Stomach smooth muscle (tissue), 2 donors: Measurements from ENCODE around the gene ZNRD2.

Source experiments
- H3K27ac ChIP-seq: one replicate; pipeline ENCODE4 v1.7.0; 2013; ENCODE audit warnings: mild to moderate bottlenecking, low read length, inconsistent platforms
- H3K27me3 ChIP-seq, 2 donors: one replicate each; pipeline ENCODE4 v1.7.0; 2013; ENCODE audit warnings: low read length in 2 of 2; ENCODE audit not compliant: insufficient read depth in 2 of 2, control insufficient read depth in 1 of 2
- H3K36me3 ChIP-seq, 2 donors: one replicate each; pipeline ENCODE4 v1.7.0; 2013; ENCODE audit warnings: low read length in 2 of 2; ENCODE audit not compliant: control insufficient read depth in 2 of 2, insufficient read depth in 2 of 2
- H3K4me1 ChIP-seq: one replicate; pipeline ENCODE4 v1.7.0; 2013; ENCODE audit warnings: low read length; ENCODE audit not compliant: control insufficient read depth, insufficient read depth
- H3K4me3 ChIP-seq, 2 donors: one replicate each; pipeline ENCODE4 v1.7.0; 2013; ENCODE audit warnings: low read length in 2 of 2
- H3K9ac ChIP-seq, 2 donors: one replicate each; pipeline ENCODE4 v1.7.0; 2013; ENCODE audit warnings: low read length in 2 of 2, mild to moderate bottlenecking in 1 of 2
- H3K9me3 ChIP-seq, 2 donors: one replicate each; pipeline ENCODE4 v1.7.0; 2013; ENCODE audit warnings: low read length in 2 of 2; ENCODE audit not compliant: control insufficient read depth in 2 of 2
- donor health status: healthy.
- donor health status: Pancreatic carcinoma.

ZNRD2 gene

GRCh38 chr11:65606876-65607613 lies 36.8 kb downstream of the ZNRD2 start:
- peak overlapping the region; percentile 36 to 85 for H3K9ac ChIP-seq
- peak overlapping the region; percentile 71 for H3K27ac ChIP-seq
- no peaks in the 10 kb centered on the region for H3K27me3 ChIP-seq
- no peaks in the 10 kb centered on the region for H3K9me3 ChIP-seq
- peaks cover 24 to 36% of the 10 kb centered on the region in 2 donors for H3K36me3 ChIP-seq
- peak overlapping the region; percentile 50 to 70 for H3K4me3 ChIP-seq
- H3K4me1 ChIP-seq, result peaks cover 48% of the 10 kb centered on the region

GRCh38 chr11:65607614-65608426 lies 37.5 kb downstream of the ZNRD2 start:
- peak overlapping the region; percentile 46 to 70 for H3K4me3 ChIP-seq
- H3K36me3 ChIP-seq, result peaks cover 30 to 38% of the 10 kb centered on the region in 2 donors
- peak overlapping the region; percentile 46 for H3K27ac ChIP-seq
- H3K9ac ChIP-seq, result no peak overlapping the region
- H3K27me3 ChIP-seq, result no peaks in the 10 kb centered on the region
- no peaks in the 10 kb centered on the region for H3K9me3 ChIP-seq
- H3K4me1 ChIP-seq, result peaks cover 56% of the 10 kb centered on the region

- Histone ChIP-seq H3K27ac (no peak overlapping the region), H3K4me1 (peaks cover 69% of the 10 kb centered on the region), H3K36me3 (peaks cover 23 to 31% of the 10 kb centered on the region in 2 donors), H3K4me3 (no peak overlapping the region), H3K9ac (no peak overlapping the region), H3K9me3 (no peaks in the 10 kb centered on the region), H3K27me3 (no peaks in the 10 kb centered on the region)
Observed at GRCh38 chr11:65609229-65609628, 39.0 kb downstream of the ZNRD2 start.

GRCh38 chr11:65609665-65610064 lies 39.4 kb downstream of the ZNRD2 start:
- Histone ChIP-seq H3K9ac (no peak overlapping the region), H3K4me3 (no peak overlapping the region), H3K9me3 (no peaks in the 10 kb centered on the region), H3K27me3 (no peaks in the 10 kb centered on the region), H3K27ac (no peak overlapping the region), H3K36me3 (peaks cover 18 to 28% of the 10 kb centered on the region in 2 donors), H3K4me1 (peaks cover 71% of the 10 kb centered on the region)

GRCh38 chr11:65610404-65610803 lies 40.1 kb downstream of the ZNRD2 start:
- Histone ChIP-seq H3K4me1 (peaks cover 71% of the 10 kb centered on the region), H3K4me3 (no peak overlapping the region), H3K9me3 (no peaks in the 10 kb centered on the region), H3K27me3 (no peaks in the 10 kb centered on the region), H3K27ac (peak overlapping the region; percentile 58), H3K36me3 (peaks cover 11 to 20% of the 10 kb centered on the region in 2 donors), H3K9ac (peak overlapping the region in 1 of 2 donors; percentile 40)

- Histone ChIP-seq H3K27me3 (no peaks in the 10 kb centered on the region), H3K9ac (peak overlapping the region in 1 of 2 donors; percentile 40), H3K4me3 (peak overlapping the region in 1 of 2 donors; percentile 96), H3K36me3 (peaks cover 8 to 16% of the 10 kb centered on the region in 2 donors), H3K4me1 (peaks cover 72% of the 10 kb centered on the region), H3K9me3 (no peaks in the 10 kb centered on the region), H3K27ac (peak overlapping the region; percentile 58)
Observed at GRCh38 chr11:65611028-65611757, 40.9 kb downstream of the ZNRD2 start.

- Histone ChIP-seq H3K9ac (peak overlapping the region; percentile 15 to 42), H3K27me3 (no peaks in the 10 kb centered on the region), H3K36me3 (peaks cover 8 to 16% of the 10 kb centered on the region in 2 donors), H3K4me1 (peaks cover 75% of the 10 kb centered on the region), H3K27ac (peak overlapping the region; percentile 87), H3K9me3 (no peaks in the 10 kb centered on the region), H3K4me3 (peak overlapping the region; percentile 85 to 96)
Observed at GRCh38 chr11:65611758-65612603, 41.7 kb downstream of the ZNRD2 start.

- Histone ChIP-seq H3K27ac (peak overlapping the region; percentile 87), H3K36me3 (peaks cover 8 to 18% of the 10 kb centered on the region in 2 donors), H3K4me3 (peak overlapping the region; percentile 85 to 96), H3K9me3 (no peaks in the 10 kb centered on the region), H3K27me3 (no peaks in the 10 kb centered on the region), H3K9ac (peak overlapping the region; percentile 42 to 49), H3K4me1 (peaks cover 75% of the 10 kb centered on the region)
Observed at GRCh38 chr11:65612691-65613090, 42.4 kb downstream of the ZNRD2 start.

- Histone ChIP-seq H3K4me3 (peak overlapping the region; percentile 85 to 96), H3K27me3 (no peaks in the 10 kb centered on the region), H3K4me1 (peaks cover 69% of the 10 kb centered on the region), H3K9me3 (no peaks in the 10 kb centered on the region), H3K36me3 (peaks cover 12 to 22% of the 10 kb centered on the region in 2 donors), H3K9ac (peak overlapping the region; percentile 75 to 86), H3K27ac (peak overlapping the region; percentile 87)
Observed at GRCh38 chr11:65613091-65613928, 43.0 kb downstream of the ZNRD2 start.
